Tibial nerve (tissue), 4 donors: Measurements from ENCODE around the gene R3HCC1L. TPM values are rescaled to one million over a fixed set of nuclear protein-coding genes. Genes with fewer than 3 reads are reported as not detected.
"Not testable (repeated sequence)": the region's sequence is repeated elsewhere in the genome, so short reads cannot be mapped to it uniquely, and the experiment has no call there.

Experiments
- DNase-seq, 2 donors: peaks; one replicate each; pipeline ENCODE4 v3.0.0-alpha.2; 2019; ENCODE audit warnings: low spot score in 2 of 2
- H3K27ac ChIP-seq, 4 donors: fragments of 200-600 bp; sonication (generic) in 3 of 4; one replicate each; pipeline ENCODE4 v1.5.1; 2017 to 2019; ENCODE audit warnings: mild to moderate bottlenecking in 1 of 4
- H3K27me3 ChIP-seq, 2 donors: fragments of 200-600 bp; sonication (generic) in 1 of 2; one replicate each; pipeline versions ENCODE4 v1.5.1 to v1.6.0; 2017 to 2019
- H3K36me3 ChIP-seq, 3 donors: fragments of 200-600 bp; sonication (generic); one replicate each; pipeline ENCODE4 v1.5.1; 2018 to 2019
- H3K4me1 ChIP-seq, 4 donors: fragments of 200-600 bp; sonication (generic) in 3 of 4; one replicate each; pipeline ENCODE4 v1.5.1; 2017 to 2019
- H3K4me3 ChIP-seq, 4 donors: fragments of 200-600 bp; sonication (generic) in 3 of 4; one replicate each; pipeline ENCODE4 v1.5.1; 2017 to 2019; ENCODE audit warnings: mild to moderate bottlenecking in 1 of 4, moderate library complexity in 1 of 4
- H3K9me3 ChIP-seq, 4 donors: fragments of 200-600 bp; sonication (generic) in 3 of 4; one replicate each; pipeline ENCODE4 v1.5.1; 2017 to 2019
- EP300 ChIP-seq, 2 donors: sonication (generic); formaldehyde crosslinking; IDR thresholded peaks; one replicate each; pipeline ENCODE4 v1.6.1; 2017; ENCODE audit warnings: antibody characterized with exemption in 2 of 2, mild to moderate bottlenecking in 1 of 2
- POLR2A ChIP-seq, 2 donors: fragments of 450-650 bp; IDR thresholded peaks; one replicate each; pipeline ENCODE4 v1.6.1; 2017; ENCODE audit warnings: antibody characterized with exemption in 2 of 2, mild to moderate bottlenecking in 2 of 2, moderate library complexity in 2 of 2
- WGBS, 2 donors: methylation state at CpG; one replicate each; pipeline ENCODE4 v1.1.5; 2018; 5-methylcytosine and 5-hydroxymethylcytosine counted together
- total RNA-seq, 4 donors: library from RNA; depleted of rRNA; stranded (reverse); fragments of >200 nt; gene quantifications; one replicate each; pipeline ENCODE4 v1.1.0, GENCODE V29; 2016
- TF ChIP-seq, protein P1 (sequence below), 5 experiments: fragments of 200-600 bp in 3 of 5; fragments of 450-650 bp in 2 of 5; sonication (generic) in 3 of 5; IDR thresholded peaks; one replicate each; pipeline ENCODE4 v1.5.1; 2016 to 2019; ENCODE audit warnings: antibody characterized with exemption in 5 of 5, mild to moderate bottlenecking in 3 of 5, moderate library complexity in 2 of 5

Gene R3HCC1L
- total RNA-seq, 4 donors from 2014 or later, result 10.8 to 15.1 (median 13.5) TPM

GRCh38 chr10:98186681-98187080, 52.2 kb downstream of the R3HCC1L start:
- DNase-seq, result no peak
- Histone ChIP-seq H3K4me3 (no peak overlapping the region), H3K9me3 (no peaks in the 10 kb centered on the region), H3K27me3 (no peaks in the 10 kb centered on the region), H3K27ac (no peak overlapping the region), H3K36me3 (peaks cover 0 to 22% (median 0%) of the 10 kb centered on the region in 3 donors), H3K4me1 (no peaks in the 10 kb centered on the region)
- 96 to 97% methylated on average over 1 of the region's 1 CpG for WGBS, 2 donors
- TF ChIP-seq EP300 (IDR thresholded peaks at IDR 0.05) (no peak), POLR2A (IDR thresholded peaks at IDR 0.05) (no peak)
- TF ChIP-seq, protein P1, sequence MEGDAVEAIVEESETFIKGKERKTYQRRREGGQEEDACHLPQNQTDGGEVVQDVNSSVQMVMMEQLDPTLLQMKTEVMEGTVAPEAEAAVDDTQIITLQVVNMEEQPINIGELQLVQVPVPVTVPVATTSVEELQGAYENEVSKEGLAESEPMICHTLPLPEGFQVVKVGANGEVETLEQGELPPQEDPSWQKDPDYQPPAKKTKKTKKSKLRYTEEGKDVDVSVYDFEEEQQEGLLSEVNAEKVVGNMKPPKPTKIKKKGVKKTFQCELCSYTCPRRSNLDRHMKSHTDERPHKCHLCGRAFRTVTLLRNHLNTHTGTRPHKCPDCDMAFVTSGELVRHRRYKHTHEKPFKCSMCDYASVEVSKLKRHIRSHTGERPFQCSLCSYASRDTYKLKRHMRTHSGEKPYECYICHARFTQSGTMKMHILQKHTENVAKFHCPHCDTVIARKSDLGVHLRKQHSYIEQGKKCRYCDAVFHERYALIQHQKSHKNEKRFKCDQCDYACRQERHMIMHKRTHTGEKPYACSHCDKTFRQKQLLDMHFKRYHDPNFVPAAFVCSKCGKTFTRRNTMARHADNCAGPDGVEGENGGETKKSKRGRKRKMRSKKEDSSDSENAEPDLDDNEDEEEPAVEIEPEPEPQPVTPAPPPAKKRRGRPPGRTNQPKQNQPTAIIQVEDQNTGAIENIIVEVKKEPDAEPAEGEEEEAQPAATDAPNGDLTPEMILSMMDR (IDR thresholded peaks at IDR 0.05), result no peak

- not testable (repeated sequence) for H3K4me1 ChIP-seq, H3K4me3 ChIP-seq, H3K27ac ChIP-seq, DNase-seq, H3K27me3 ChIP-seq, H3K9me3 ChIP-seq
- 96 to 99% methylated on average over 4 of the region's 4 CpGs for WGBS, 2 donors
- H3K36me3 ChIP-seq, result peaks cover 0 to 24% (median 0%) of the 10 kb centered on the region in 3 donors
Observed at GRCh38 chr10:98190773-98191172, 56.3 kb downstream of the R3HCC1L start.

- no peak for DNase-seq
- 96 to 98% methylated on average over 2 of the region's 2 CpGs for WGBS, 2 donors
- Histone ChIP-seq H3K9me3 (peaks cover 0 to 4% (median 0%) of the 10 kb centered on the region in 4 donors), H3K27ac (no peak overlapping the region), H3K27me3 (no peaks in the 10 kb centered on the region), H3K4me1 (no peaks in the 10 kb centered on the region), H3K36me3 (peaks cover 0 to 24% (median 0%) of the 10 kb centered on the region in 3 donors), H3K4me3 (no peak overlapping the region)
- TF ChIP-seq POLR2A (IDR thresholded peaks at IDR 0.05) (no peak), EP300 (IDR thresholded peaks at IDR 0.05) (no peak)
- TF ChIP-seq, protein P1 (IDR thresholded peaks at IDR 0.05), result no peak
Observed at GRCh38 chr10:98193037-98193436, 58.6 kb downstream of the R3HCC1L start.

DNA sequence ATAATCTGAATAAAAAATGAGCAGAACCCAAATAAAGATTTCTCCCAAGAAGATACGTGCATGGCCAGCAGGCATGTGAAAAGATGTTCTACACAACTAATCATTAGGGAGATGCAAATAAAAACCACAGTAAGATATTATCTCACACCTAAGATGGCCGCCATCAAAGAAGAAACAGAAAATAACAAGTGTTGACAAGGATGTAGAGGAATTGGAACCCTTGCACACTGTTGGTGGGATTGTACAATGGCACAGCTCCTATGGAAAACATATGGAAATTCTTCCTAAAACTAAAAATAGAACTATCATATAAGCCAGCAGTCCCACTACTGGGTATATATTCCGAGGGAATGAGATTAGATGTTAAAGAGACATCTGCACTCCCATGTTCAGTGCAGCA, 60.2 kb downstream of the R3HCC1L start:
- Histone ChIP-seq H3K9me3 (peaks cover 0 to 4% (median 0%) of the 10 kb centered on the region in 4 donors), H3K27ac (no peak overlapping the region), H3K4me3 (no peak overlapping the region), H3K36me3 (peaks cover 0 to 20% (median 0%) of the 10 kb centered on the region in 3 donors), H3K4me1 (no peaks in the 10 kb centered on the region), H3K27me3 (no peaks in the 10 kb centered on the region)
- TF ChIP-seq EP300 (IDR thresholded peaks at IDR 0.05) (no peak), POLR2A (IDR thresholded peaks at IDR 0.05) (no peak)
- TF ChIP-seq, protein P1 (IDR thresholded peaks at IDR 0.05), result no peak
- DNase-seq, result no peak
- WGBS, 2 donors, result 89 to 93% methylated on average over 3 of the region's 3 CpGs

GRCh38 chr10:98195120-98195519, 60.7 kb downstream of the R3HCC1L start:
- WGBS, 2 donors, result 55 to 63% methylated on average over 1 of the region's 1 CpG
- H3K4me1 ChIP-seq, result no peaks in the 10 kb centered on the region
- DNase-seq, result no peak
- peaks cover 0 to 4% (median 0%) of the 10 kb centered on the region in 4 donors for H3K9me3 ChIP-seq
- no peak for TF ChIP-seq EP300 (IDR thresholded peaks at IDR 0.05)
- TF ChIP-seq, protein P1 (IDR thresholded peaks at IDR 0.05), result no peak
- no peak for TF ChIP-seq POLR2A (IDR thresholded peaks at IDR 0.05)
- no peak overlapping the region for H3K4me3 ChIP-seq
- no peak overlapping the region for H3K27ac ChIP-seq
- H3K36me3 ChIP-seq, result peaks cover 0 to 20% (median 0%) of the 10 kb centered on the region in 3 donors
- H3K27me3 ChIP-seq, result no peaks in the 10 kb centered on the region

GRCh38 chr10:98196985-98197384, 62.5 kb downstream of the R3HCC1L start:
- no peak overlapping the region for H3K4me3 ChIP-seq
- peaks cover 0 to 4% (median 0%) of the 10 kb centered on the region in 4 donors for H3K9me3 ChIP-seq
- H3K36me3 ChIP-seq, result peaks cover 0 to 11% (median 0%) of the 10 kb centered on the region in 3 donors
- no peaks in the 10 kb centered on the region for H3K27me3 ChIP-seq
- H3K27ac ChIP-seq, result no peak overlapping the region
- 86 to 87% methylated on average over 6 of the region's 6 CpGs for WGBS, 2 donors
- DNase-seq, result no peak
- TF ChIP-seq, protein P1 (IDR thresholded peaks at IDR 0.05), result no peak
- TF ChIP-seq POLR2A (IDR thresholded peaks at IDR 0.05), result no peak
- TF ChIP-seq EP300 (IDR thresholded peaks at IDR 0.05), result no peak
- H3K4me1 ChIP-seq, result no peaks in the 10 kb centered on the region
